Nephron (organoid): ENCODE measurements around the gene CEP68.
"Not testable (repeated sequence)": the region's sequence is repeated elsewhere in the genome, so short reads cannot be mapped to it uniquely, and the experiment has no call there.

ENCODE experiments used
- H3K27ac Mint-ChIP-seq, 3 experiments: 2 replicates each; pipeline ENCODE4 v1.8.0; 2020; ENCODE audit warnings: mixed read lengths in 3 of 3, mild to moderate bottlenecking in 2 of 3, moderate library complexity in 1 of 3
- H3K27me3 Mint-ChIP-seq: 2 replicates; pipeline ENCODE4 v1.8.0; 2021; ENCODE audit warnings: low read depth, mild to moderate bottlenecking, moderate library complexity, mixed read lengths
- H3K36me3 Mint-ChIP-seq: 2 replicates; pipeline ENCODE4 v1.8.0; 2020; ENCODE audit warnings: low read depth, mixed read lengths
- H3K4me1 Mint-ChIP-seq: 2 replicates; pipeline ENCODE4 v1.8.0; 2020; ENCODE audit warnings: mixed read lengths
- H3K4me3 Mint-ChIP-seq, 3 experiments: 2 replicates each; pipeline ENCODE4 v1.8.0; 2020; ENCODE audit warnings: mild to moderate bottlenecking in 3 of 3, mixed read lengths in 3 of 3, moderate library complexity in 2 of 3
- H3K9me3 Mint-ChIP-seq: 2 replicates; pipeline ENCODE4 v1.8.0; 2020; ENCODE audit warnings: mixed read lengths
- CTCF ChIP-seq, 3 experiments: fragments of 200-600 bp; sonication (generic); IDR thresholded peaks; one replicate each; pipeline ENCODE4 v1.5.0; 2021; ENCODE audit warnings: antibody characterized with exemption in 3 of 3; ENCODE audit not compliant: unreplicated experiment in 3 of 3

CEP68 gene

GRCh38 chr2:65128297-65129190 lies 72.3 kb downstream of the CEP68 start:
- H3K4me3 Mint-ChIP-seq: peak overlapping the region; percentile 96 to 100 (median 99)
- peak overlapping the region; percentile 94 to 100 (median 98) for H3K27ac Mint-ChIP-seq
- peaks cover 22% of the 10 kb centered on the region for H3K4me1 Mint-ChIP-seq
- no peaks in the 10 kb centered on the region for H3K9me3 Mint-ChIP-seq
- no peak for TF ChIP-seq CTCF (IDR thresholded peaks at IDR 0.05; ENCODE audit: unreplicated experiment in 3 of 3)
- no peaks in the 10 kb centered on the region for H3K27me3 Mint-ChIP-seq
- no peaks in the 10 kb centered on the region for H3K36me3 Mint-ChIP-seq

GRCh38 chr2:65129286-65129825 lies 73.1 kb downstream of the CEP68 start:
- Mint-ChIP-seq H3K9me3 (no peaks in the 10 kb centered on the region), H3K36me3 (no peaks in the 10 kb centered on the region), H3K27ac (peak overlapping the region; percentile 94 to 100 (median 98)), H3K27me3 (no peaks in the 10 kb centered on the region), H3K4me3 (peak overlapping the region; percentile 96 to 100 (median 99)), H3K4me1 (peaks cover 22% of the 10 kb centered on the region)
- no peak for TF ChIP-seq CTCF (IDR thresholded peaks at IDR 0.05; ENCODE audit: unreplicated experiment in 3 of 3)

- Mint-ChIP-seq H3K9me3 (no peaks in the 10 kb centered on the region), H3K27me3 (no peaks in the 10 kb centered on the region), H3K4me3 (peak within 1 kb of the TSS; percentile 96 to 100 (median 99)), H3K4me1 (peaks cover 27% of the 10 kb centered on the region), H3K36me3 (no peaks in the 10 kb centered on the region), H3K27ac (peak within 1 kb of the TSS; percentile 94 to 100 (median 98))
- TF ChIP-seq CTCF (IDR thresholded peaks at IDR 0.05; ENCODE audit: unreplicated experiment in 3 of 3): peak; percentile 9 to 43 (median 39)
These were observed 73.8 kb downstream of the CEP68 start, which contains the start of gene RAB1A for GRCh38 chr2:65129826-65130663. RAB1A (minus strand) TSS chr2:65130106; CDS start chr2:65129915, 191 bp downstream.

GRCh38 chr2:65130664-65131175 lies 74.5 kb downstream of the CEP68 start:
- H3K9me3 Mint-ChIP-seq: no peaks in the 10 kb centered on the region
- H3K27me3 Mint-ChIP-seq: no peaks in the 10 kb centered on the region
- H3K4me1 Mint-ChIP-seq: peaks cover 28% of the 10 kb centered on the region
- peak overlapping the region; percentile 94 to 100 (median 98) for H3K27ac Mint-ChIP-seq
- H3K4me3 Mint-ChIP-seq: peak overlapping the region; percentile 96 to 100 (median 99)
- H3K36me3 Mint-ChIP-seq: no peaks in the 10 kb centered on the region
- no peak for TF ChIP-seq CTCF (IDR thresholded peaks at IDR 0.05; ENCODE audit: unreplicated experiment in 3 of 3)

GRCh38 chr2:65132930-65133329 lies 76.7 kb downstream of the CEP68 start:
- H3K36me3 Mint-ChIP-seq, H3K27ac Mint-ChIP-seq, H3K27me3 Mint-ChIP-seq, H3K4me3 Mint-ChIP-seq, H3K9me3 Mint-ChIP-seq: not testable (repeated sequence)
- H3K4me1 Mint-ChIP-seq: peaks cover 14% of the 10 kb centered on the region

GRCh38 chr2:65133626-65134025 lies 77.4 kb downstream of the CEP68 start:
- H3K9me3 Mint-ChIP-seq: no peaks in the 10 kb centered on the region

More at GRCh38 chr2:65133626-65134025, 77.4 kb downstream of the CEP68 start:
- no peak overlapping the region for H3K4me3 Mint-ChIP-seq
- no peaks in the 10 kb centered on the region for H3K27me3 Mint-ChIP-seq
- peaks cover 7% of the 10 kb centered on the region for H3K4me1 Mint-ChIP-seq
- H3K27ac Mint-ChIP-seq: no peak overlapping the region
- no peak for TF ChIP-seq CTCF (IDR thresholded peaks at IDR 0.05; ENCODE audit: unreplicated experiment in 3 of 3)
- no peaks in the 10 kb centered on the region for H3K36me3 Mint-ChIP-seq
